Ecto neural progenitor cell (in vitro differentiated cells): ENCODE results near the gene MBLAC1.

ENCODE experiments used
- DNase-seq: peaks from one replicate; pipeline ENCODE4 v3.0.0-alpha.2; 2018; ENCODE audit warnings: low spot score

The MBLAC1 gene

GRCh38 chr7:100153708-100154535 is 27.2 kb downstream of the MBLAC1 start:
- no peak for DNase-seq

DNA sequence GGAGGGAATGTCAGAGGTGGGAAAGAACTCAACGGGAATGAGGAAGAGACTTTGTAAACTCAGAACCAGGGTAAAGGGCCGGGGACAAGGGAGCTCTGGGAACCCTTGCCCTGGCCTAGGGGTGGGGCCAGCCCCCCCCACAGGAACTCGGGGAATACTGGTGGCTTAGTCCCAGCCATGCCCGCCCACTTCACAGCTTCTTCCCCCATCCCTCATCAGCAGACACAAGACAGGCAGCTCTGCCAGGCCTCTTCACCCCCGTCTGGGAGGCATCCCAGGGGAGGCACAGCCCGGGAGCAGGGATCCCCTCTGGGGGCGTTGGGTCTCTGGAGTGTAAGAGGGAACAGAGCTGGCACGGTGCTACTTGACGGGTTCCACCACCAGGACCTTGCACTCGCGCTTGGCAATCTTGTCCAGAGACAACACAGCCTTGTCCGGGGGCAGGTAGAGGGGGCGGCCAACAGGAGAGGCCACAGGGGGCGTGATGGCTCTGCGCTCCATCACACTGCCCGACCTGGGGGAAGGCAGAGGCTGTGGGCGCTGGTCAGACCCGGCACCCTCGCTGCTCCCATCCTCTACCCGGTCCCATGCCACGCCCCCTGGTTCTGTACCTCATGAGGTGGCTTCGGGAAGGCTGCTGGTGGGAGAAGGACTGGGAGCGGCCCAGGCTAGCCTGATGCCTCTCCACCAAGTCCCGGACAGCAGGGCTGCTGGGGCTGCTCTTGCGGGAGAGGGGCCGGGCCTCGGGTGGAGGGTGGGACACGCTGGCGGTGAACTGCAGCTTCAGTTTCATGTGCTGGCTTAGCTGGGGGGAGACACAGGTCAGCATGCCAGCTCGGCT is 28.1 kb downstream of the MBLAC1 start:
- no peak for DNase-seq

GRCh38 chr7:100155553-100156317 is 29.0 kb downstream of the MBLAC1 start:
- DNase-seq: no peak

GRCh38 chr7:100156331-100157068 is 29.7 kb downstream of the MBLAC1 start:
- DNase-seq: no peak

GRCh38 chr7:100157069-100157333 is 30.2 kb downstream of the MBLAC1 start:
- no peak for DNase-seq

DNA sequence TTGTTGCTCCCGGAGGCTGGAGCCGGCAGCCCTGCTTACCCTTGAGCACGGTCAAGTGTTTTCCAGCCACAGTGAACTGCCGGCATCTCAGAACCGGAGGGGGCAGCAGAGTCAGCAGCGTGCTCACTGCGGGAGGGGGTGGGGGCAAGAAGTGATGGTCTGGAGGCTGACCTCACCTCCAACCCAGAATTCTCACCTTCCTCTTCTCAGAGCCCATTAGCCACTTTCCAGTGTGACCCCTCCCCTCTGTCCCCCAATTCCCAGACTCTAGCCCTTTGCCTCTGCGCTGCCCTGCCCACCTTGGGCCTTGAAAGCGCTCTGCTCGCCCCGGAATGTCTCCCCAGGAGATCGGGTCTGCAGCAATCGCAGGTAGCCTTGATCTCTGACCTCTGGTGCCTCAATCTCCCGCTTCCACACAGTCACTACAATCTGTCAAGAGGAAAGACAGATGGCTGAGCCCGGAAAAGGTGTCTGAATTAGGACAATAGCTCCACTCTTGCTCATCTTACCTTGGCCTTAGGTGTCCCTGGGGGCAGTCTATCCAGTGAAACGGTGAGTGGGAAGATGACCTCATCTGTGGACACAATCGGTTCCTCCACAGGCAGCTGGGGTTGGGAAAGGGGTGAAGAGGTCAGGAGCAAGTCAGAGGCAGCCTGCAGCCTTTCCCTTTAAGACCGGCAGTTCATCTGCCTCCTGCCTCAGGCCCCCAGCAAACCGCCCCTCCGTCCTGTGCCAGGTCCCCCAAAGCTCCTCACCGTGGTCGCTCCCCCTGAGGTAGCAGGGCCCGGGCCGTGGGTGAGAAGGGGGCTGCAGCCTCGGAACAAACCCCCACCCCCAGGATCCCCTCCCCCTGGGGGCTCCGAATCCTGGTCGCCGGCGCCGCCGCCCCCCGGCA is 30.8 kb downstream of the MBLAC1 start:
- no peak for DNase-seq

DNA sequence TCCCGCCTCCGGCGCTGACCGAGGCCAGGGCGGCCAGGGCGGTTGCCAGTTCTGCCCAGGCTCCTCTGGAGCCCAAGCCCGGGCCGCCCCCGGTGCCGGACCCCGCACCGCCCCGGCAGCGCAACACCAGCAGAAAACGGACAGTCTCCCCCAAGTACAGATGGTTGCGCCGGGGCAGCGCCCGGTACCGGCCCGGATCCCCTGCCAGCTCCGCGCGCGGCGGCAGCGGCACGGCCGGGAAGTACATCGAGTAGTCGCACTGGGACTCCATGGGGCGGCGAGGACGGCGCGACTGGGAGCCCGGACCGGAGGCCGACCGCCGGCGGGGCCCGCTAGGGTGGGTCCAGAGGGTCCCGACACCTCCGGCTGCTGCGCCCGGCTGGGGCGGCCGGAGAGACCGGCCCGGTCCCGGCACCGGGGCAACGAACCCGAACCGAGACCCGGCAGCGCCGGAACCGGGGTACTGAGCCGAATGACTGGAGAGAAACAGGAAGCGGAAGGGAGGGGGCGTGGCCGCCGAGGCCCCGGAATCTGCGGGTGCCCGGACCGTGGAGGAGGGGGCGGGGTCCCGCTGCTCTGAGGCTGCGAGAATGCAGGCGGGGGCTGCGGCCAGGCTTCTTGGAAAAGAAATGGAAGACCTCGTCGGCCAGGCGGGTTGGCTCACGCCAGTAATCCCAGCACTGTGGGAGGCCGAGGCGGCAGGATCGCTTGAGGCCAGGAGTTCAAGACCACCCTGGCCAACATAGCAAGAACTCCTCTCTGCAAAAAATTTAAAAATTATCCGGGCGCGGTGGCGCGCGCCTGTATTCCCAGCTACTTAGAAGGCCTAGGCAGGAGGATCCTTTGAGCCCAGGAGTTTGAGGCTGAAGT is 31.7 kb downstream of the MBLAC1 start, which contains the start of gene TRAPPC14:
Gene TRAPPC14 (minus strand): TSS at position 495 of the 870 bp plus-strand sequence. CDS start 224 bp downstream, at position 271.
- DNase-seq: peak; percentile 97

GRCh38 chr7:100159099-100159623 is 32.4 kb downstream of the MBLAC1 start:
- no peak for DNase-seq

GRCh38 chr7:100160067-100160466 is 33.3 kb downstream of the MBLAC1 start:
- DNase-seq: no peak

DNA sequence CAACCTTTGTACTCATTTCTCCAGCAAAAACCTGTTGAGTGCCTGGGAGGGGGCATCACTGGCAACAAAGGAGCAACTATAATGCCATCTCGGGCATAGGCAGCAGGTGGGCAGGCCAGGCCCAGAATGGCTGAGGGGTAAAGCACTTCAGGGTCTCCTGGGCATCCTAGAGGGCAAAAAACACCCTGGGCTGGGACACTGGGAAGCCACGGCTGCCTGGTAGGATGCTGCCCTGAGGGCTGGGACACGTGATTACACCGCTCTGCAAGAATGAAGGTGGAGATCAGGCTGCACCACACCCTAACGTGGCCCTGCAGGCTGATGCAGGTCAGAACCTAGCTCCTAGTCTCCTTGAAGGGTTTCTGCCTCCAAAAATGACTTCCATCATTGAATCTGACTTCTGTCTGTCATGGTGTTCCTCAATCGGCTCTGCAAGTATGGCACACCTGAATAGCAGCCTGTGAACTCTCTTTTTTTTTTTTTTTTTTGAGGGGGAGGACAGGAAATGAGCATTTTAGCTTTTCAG is 36.3 kb downstream of the MBLAC1 start:
- DNase-seq: no peak

DNA sequence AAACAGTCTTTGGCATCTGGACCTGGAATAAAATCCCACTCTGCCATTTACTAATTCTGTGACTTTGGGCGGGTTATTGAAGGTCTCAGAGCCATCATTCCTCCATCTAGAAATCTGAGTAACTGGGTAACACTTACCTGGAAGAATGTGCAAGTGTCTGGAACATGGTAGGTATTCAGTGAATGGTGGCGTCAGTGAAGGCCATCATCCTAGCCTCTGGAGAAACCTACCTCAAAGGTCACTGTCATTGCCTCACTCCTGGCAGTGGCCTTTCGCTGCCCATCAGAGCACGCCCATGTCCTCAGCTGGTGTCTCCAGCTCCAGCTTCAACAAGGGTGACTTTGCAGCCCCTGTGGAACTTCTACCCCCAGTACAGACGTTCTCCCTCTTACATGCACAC is 37.1 kb downstream of the MBLAC1 start:
- DNase-seq: no peak

DNA sequence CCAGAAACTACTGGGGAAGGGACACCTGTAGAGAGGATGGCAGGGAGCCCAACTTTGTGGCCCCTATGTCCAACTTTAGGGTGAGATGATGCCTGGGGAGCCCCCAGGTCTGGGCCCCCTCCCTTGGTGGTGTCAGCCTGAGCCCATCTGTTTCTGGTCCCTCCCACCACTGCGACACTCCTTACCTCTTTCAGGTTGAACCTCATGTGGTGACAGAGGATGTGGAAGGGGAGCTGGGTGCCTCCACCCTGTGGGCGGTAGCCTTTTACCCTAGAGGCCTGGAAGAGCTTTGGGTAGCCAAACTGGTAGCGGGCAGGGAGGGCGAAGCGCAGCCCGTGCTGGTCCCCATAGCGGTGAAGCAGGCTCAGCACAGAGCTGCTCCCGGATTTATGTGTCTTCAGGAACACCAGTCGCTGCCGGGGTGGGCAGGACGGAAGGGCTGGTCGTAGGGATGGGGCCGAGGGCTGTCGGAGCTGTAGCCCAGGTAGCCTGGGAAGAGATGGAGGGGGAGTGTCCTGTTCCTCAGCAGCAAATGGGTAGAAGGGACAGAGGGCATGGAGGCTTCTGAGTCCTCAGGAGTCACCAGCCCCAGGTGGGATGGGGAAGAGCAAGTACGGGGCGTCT is 39.7 kb downstream of the MBLAC1 start:
- no peak for DNase-seq

DNA sequence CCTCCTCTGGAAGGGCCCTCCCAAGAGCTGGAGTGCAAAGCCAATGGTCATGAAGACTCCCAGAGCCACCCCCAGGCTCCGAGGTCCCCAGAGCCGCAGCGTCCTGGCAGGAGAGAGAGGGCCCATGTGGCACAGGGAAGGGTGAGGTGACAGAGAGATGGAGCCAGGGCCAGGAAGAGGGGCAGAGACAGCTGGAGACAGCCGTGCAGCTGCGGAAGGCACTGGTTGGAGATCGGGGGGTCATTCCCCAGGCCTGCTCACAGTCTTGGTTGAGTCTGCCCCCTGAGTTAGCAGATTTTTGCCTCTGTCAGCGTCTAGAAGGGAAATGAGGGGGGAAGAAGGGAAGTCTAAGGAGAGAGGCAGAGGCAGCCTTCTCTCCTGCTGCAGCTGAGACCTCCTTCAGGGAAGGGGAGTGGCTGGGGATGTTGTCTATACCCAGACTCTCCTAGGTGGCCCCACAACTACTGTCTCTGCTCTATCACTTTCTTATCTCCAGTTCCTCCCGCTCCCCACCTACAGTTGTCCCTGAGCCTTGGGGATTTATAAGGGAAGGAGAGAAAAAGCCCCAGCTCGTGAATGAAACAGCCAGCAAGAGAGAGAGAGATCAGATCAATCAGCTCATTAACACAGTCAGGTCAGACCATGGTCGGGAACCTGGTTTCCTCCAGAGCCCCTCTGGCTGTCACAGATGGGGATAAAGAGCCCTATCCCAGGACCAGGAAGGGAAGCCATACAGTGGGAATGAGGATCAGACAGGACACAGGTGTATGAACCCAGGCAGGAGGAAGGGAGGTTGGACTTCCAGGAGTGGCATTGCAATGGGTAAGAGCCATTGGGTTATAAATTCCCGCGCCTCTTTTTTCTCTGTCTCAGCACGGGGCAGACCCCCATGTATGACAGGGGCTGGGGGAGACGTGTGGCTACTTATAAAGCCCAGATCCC is 40.5 kb downstream of the MBLAC1 start:
- DNase-seq: no peak

- no peak for DNase-seq
Measured at GRCh38 chr7:100167912-100168323, 41.2 kb downstream of the MBLAC1 start.

DNA sequence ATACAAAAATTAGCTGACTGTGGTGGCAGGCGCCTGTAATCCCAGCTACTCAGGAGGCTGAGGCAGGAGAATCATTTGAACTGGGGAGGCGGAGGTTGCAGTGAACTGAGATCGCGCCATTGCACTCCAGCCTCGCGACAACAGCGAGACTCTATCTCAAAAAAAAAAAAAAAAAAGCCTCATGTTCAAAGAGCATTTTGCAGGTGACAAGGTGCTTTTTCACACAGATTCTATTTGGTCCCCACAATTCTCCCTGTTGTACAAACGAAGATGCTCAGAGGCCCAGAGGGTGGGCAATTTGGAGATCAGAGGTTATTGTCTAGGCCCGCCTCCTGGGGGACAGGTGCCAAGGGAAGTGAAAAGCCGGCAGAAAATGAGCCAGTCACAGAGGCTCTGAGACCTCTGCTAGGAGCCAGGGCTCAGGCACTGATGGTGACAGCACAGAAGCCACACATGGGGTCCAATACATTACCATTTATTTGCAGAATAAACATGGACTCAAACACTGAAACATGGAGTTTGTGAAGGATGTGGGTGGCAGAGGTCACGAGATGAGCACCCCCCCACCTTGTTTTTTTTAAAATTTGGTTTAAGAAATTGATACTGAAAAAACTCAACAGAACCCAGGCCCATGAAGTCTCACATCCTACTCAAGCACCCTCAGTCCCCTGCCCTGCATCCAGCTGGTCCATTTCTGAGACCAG is 42.5 kb downstream of the MBLAC1 start:
- no peak for DNase-seq

DNA sequence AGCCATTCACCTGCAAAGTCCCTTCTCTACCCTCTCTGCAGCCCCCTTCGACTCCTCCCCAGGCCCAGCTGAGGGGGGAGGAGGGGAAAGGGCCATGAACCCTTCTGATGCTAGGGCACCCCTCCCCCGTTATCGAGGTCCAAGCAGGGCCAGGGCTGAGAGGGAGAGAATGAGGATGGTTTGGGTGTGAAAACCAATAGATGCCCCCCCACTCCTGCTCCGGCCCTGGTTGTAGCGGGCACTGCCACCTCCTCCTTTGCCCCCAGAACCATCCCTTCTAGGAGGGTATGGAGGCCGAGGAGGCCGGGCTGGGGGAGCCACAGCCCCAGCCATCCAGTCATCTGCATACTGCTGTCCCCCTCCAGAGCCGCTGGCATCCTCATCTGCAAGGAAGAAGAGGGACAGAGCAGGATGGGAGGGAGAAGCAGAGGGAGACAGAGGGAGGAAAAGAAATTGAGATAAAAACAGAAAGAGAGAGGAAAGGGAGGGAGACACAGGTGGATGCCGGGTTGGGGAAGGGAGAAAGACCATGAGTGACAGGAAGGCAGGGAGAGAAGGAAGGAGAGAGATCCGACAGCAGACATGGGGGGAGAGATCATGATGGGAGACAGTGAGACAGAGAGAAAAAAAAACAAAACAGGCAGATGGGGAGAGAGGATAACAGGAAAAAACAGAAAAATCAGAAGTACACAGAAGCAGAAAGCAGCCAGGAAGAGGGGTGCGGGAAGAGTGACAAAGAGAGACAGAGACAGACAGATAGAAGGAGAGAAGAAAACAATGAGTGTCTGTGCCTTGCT is 43.5 kb downstream of the MBLAC1 start:
- DNase-seq: no peak
